GM19023 (cell line): ENCODE results near the gene CHURC1.

Experiments used
- ATAC-seq: cut with Tn5 transposase; IDR thresholded peaks from one replicate; pipeline ENCODE4 v1.9.1; 2021; ENCODE audit warnings: mild to moderate bottlenecking, moderate library complexity; ENCODE audit not compliant: unreplicated experiment

CHURC1 gene

DNA sequence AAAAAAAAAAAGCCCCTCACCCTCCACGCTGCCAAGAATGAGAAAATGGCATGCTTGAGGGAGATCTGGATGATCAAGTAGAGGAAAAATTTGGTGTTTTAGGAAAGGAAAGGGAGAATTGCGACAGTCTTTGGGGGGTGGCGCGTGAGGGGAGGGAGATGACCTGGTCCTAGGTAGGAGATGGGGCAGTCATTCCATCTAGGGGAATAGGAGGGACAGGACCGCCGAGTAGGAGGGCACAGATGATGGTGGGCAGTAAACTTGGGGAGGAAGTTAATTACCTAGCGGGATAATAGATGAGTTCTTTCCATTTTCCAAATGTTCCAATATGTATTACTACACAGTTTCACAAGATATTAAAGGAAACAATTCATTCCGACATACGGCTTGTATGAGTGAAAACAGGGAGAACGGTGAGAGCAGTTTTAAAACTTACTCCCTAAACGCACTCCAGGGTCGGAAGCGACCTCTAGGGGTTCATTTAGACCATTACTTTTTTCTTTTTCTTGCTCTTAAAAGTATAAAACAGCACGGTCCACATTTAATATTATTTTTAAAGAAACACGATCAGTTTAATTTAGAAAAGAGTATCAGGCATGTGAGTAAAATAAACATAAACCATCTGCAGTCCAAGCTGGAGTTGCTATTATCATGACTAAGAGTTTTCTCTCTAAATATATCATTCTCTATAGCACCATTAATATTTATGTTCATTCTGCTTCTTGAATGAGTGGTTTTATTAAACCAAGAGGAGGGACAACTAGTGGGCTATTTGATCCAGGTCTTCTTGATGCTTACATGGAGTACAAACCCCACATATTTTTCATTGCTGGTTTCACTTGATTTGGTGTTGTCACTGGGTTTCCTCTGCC lies 69.4 kb downstream of the CHURC1 start:
- no peak for ATAC-seq
